Measurements from ENCODE around the gene ADRB1.

The ADRB1 gene

DNA sequence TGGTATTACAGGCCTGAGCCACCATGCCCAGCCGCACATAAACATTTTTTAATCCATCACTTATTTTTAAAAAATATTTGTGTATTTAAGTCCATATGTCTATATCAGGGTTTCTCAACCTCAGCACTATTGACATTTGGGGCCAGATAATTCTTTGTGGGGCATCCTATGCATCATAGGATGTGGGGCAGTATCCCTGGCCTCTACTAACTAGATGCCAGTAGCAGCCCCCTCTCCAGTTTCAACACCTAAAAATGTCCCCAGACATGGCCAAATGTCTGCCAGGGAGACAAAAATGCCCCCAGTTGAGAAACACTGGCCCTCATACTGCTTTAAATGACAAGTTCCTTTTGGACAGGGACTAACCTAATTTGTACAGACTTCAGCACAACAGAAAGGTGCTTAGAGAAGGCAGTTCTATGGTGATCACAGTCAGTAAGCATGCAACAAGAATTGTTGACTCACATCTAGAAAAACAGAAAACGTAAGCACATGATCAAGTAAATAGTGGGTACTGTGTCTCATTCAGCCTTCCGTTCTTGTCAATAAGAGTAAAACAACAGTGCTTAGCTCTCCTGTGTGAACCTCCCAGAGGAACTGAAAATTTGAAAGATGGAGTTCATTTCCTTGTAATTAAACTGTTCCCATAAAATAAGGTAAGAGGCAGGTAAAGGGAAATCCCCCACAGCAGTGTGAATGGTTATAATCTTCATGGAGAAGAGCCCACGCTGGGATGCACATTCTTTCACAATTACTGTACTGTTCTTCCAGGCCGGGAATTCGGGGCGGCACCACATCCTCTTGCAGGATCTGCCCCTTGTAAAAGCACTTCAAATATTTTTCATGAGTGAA lies 17.3 kb upstream of the ADRB1 start:
- no peak for DNase-seq (ENCODE audit: low read depth)

- no peak for DNase-seq (ENCODE audit: low read depth)
Observed at GRCh38 chr10:114027041-114027394, 16.6 kb upstream of the ADRB1 start.

DNA sequence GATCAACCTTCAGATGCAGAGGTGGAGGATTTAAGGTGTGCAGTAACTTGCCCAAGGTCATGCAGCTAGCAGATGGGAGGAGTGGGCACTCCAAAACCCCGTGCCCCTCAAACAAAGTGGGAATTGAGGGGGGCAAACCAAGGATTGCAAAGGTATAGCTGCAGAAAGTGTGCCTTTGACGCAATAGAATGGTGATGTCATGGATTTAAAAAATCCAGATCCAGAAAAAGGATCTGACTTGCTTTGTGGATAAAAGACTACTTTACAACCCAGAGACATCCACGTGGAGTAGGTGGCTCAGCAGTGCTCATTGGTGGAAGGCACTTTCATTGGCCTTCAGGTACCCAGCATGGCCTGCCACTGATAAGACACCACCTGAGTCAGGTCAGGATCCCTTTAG lies 15.7 kb upstream of the ADRB1 start:
- no peak for DNase-seq (ENCODE audit: low read depth)

DNA sequence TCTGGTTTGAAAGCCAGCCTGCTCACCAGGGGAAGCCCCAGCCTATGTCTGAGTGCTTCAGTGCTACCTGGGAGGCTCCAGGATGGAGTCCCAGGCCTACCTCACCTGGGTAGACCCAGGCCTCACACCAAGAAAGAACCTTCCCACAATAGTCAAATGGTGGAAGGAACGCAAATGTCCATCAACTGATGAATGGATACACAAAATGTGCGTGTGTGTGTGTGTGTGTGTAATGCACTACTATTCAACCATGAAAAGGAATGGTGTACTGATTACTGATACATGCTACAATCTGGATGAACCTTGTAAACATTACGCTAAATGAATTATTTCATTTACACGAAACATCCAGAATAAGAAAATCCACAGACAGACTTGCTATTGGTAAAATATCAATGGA lies 15.2 kb upstream of the ADRB1 start:
- no peak for DNase-seq (ENCODE audit: low read depth)

GRCh38 chr10:114029655-114030054 lies 14.0 kb upstream of the ADRB1 start:
- DNase-seq (ENCODE audit: low read depth): no peak

DNA sequence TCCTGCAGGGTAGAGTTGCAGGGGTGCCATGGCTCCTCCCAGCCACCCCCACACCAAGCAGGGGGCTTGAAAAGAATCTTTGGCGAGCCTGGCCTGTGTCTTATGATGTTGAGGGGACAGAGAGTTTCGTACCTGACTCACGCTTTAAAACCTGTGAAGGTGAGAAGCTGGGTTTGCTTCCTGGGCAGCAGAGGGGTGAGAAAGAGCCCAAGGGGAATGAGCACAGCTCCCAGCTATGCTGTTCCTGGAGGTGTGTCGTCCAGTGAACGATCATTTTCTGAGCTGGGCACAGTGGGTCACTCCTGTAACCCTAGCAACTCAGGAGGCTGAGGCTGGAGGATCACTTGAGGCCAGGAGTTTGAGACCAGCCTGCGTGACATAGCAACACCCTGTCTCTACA lies 13.5 kb upstream of the ADRB1 start:
- no peak for DNase-seq (ENCODE audit: low read depth)

GRCh38 chr10:114031073-114031972 lies 12.3 kb upstream of the ADRB1 start:
- DNase-seq (ENCODE audit: low read depth): no peak

DNA sequence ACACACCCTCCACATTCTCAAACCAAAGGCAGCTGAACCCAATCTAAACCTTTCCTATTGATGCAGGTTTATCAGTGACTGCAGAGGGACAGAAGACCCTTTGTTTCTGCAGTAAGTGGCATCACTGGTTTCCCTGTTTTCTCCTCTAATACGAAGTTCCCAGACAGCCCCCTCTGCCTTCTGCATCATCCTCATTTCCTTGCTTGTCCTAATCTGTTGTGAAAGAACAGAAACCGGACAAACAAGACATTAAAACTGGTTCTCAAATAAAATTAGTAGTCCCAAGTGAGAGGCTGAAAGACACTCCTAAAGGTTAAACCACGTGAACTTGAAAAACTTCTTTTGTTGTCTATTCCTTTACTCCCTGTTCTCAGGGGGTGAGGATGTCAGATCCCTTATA lies 10.1 kb upstream of the ADRB1 start:
- DNase-seq (ENCODE audit: low read depth): no peak

GRCh38 chr10:114034923-114035645 lies 8.6 kb upstream of the ADRB1 start:
- no peak for DNase-seq (ENCODE audit: low read depth)

- no peak for DNase-seq (ENCODE audit: low read depth)
Observed at GRCh38 chr10:114035791-114036190, 7.9 kb upstream of the ADRB1 start.

GRCh38 chr10:114038819-114039218 lies 4.8 kb upstream of the ADRB1 start:
- DNase-seq (ENCODE audit: low read depth): no peak

GRCh38 chr10:114041166-114041565 lies 2.5 kb upstream of the ADRB1 start:
- no peak for DNase-seq (ENCODE audit: low read depth)

DNA sequence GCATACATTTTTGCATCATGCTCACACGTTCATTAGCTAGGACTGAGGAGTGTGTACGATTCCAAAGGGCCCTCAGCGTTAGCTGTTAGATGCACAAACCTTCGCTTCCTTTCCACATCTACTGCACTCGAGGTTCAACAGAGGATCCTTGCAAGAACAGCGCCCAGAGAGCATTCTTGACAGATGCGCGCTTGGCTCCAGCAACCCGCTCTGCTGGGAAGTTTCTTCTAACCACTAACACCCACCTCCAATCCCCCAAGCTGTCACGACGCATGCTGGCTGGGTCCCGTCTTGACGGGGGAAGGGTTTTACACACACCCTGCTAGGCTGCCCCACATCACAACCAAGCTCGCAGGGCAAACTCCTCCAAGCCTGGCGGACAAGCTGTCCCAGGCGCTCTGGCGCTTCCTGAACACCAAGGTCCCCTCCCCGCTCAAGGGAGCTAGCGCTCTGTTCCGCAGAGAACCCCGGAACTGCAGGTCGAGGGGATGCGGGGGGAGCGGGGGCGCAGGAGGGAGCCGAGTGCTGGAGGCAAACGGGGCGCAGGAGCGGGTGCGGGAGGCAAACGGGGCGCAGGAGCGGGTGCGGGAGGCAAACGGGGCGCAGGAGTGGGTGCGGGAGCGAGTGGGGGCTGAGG lies 653 bp upstream of the ADRB1 start:
- no peak for DNase-seq (ENCODE audit: low read depth)

- no peak for DNase-seq (ENCODE audit: low read depth)
Observed at GRCh38 chr10:114044247-114045135, 825 bp downstream of the ADRB1 start.

- DNase-seq (ENCODE audit: low read depth): no peak
Observed at GRCh38 chr10:114045136-114046086, 1.7 kb downstream of the ADRB1 start.

- DNase-seq (ENCODE audit: low read depth): no peak
Observed at GRCh38 chr10:114046087-114046458, 2.4 kb downstream of the ADRB1 start.

DNA sequence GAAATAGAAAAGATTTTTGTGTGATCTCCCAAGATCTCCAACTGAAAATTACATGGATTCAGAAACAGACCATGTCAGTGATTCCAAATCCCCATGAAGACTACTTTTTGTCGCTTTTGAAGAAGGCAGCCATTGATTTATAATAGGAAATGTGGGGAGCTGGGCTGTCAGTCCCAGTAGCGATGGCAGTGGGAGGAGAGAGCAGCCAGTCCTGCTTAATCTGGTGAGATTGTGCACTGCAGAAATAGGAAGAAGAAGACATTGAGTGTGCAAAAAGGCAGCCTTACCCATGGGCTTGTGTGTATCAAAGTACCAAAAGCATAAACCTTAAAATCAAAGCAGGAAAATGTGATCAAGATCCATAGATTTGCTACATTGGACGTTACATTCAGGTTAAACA lies 4.8 kb downstream of the ADRB1 start:
- DNase-seq (ENCODE audit: low read depth): no peak

- DNase-seq (ENCODE audit: low read depth): no peak
Observed at GRCh38 chr10:114051714-114052113, 8.0 kb downstream of the ADRB1 start.

DNA sequence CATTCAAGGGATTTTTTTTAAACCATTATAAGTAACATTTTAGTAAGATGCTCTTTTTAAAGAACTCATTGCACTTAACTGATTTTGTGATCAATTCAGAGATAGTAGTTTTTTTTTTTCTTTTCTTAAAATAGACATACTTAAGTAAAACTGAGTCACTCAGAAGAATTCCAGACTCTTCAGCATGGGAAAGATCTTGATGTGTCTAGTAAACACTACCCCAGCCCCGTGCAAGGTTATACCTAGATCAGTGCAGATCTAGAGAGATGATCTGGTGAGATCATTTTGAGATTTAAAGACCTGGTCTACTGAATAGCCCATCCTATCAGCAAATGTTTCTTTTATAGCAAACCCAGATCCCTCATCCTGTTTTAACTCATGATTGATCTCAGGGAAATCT lies 8.6 kb downstream of the ADRB1 start:
- no peak for DNase-seq (ENCODE audit: low read depth)

- no peak for DNase-seq (ENCODE audit: low read depth)
Observed at GRCh38 chr10:114053946-114054345, 10.3 kb downstream of the ADRB1 start.
